NT2/D1 (cell line): ENCODE measurements around the gene CELSR2.

Experiments
- DNase-seq: peaks from one replicate; pipeline ENCODE4 v3.0.0-alpha.2; 2011; ENCODE audit warnings: low read depth, low spot score
- H3K27me3 ChIP-seq: 2 replicates; pipeline ENCODE4 v1.6.0; 2011; ENCODE audit warnings: mild to moderate bottlenecking; ENCODE audit not compliant: insufficient read length, insufficient read depth
- H3K36me3 ChIP-seq: 2 replicates; pipeline ENCODE4 v1.6.1; 2011; ENCODE audit warnings: mild to moderate bottlenecking, low read length, mixed read lengths; ENCODE audit not compliant: insufficient read depth, insufficient read length
- H3K4me1 ChIP-seq: 2 replicates; pipeline ENCODE4 v1.5.1; 2011; ENCODE audit not compliant: insufficient read depth, insufficient read length
- H3K4me3 ChIP-seq: 2 replicates; pipeline ENCODE4 v1.5.1; 2011; ENCODE audit warnings: low read depth; ENCODE audit not compliant: insufficient read length
- H3K9ac ChIP-seq: 2 replicates; pipeline ENCODE4 v1.6.0; 2011; ENCODE audit warnings: low read depth; ENCODE audit not compliant: insufficient read length
- H3K9me3 ChIP-seq: 2 replicates; pipeline ENCODE4 v1.5.1; 2011; ENCODE audit warnings: mild to moderate bottlenecking, low read length; ENCODE audit not compliant: insufficient read depth
- SUZ12 ChIP-seq: IDR thresholded peaks from 2 replicates; pipeline ENCODE4 v1.6.1; 2011; ENCODE audit not compliant: insufficient read length, insufficient read depth; ENCODE audit errors: extremely low read depth
- YY1 ChIP-seq: IDR thresholded peaks from 2 replicates; pipeline ENCODE4 v1.6.1; 2011; ENCODE audit not compliant: insufficient read length, insufficient read depth
- ZNF274 ChIP-seq: IDR thresholded peaks from 2 replicates; pipeline ENCODE4 v1.6.1; 2011; ENCODE audit warnings: mild to moderate bottlenecking, low read depth, low read length

Gene CELSR2

GRCh38 chr1:109238382-109238781 lies 11.0 kb upstream of the CELSR2 start:
- no peak for TF ChIP-seq SUZ12
- no peak for TF ChIP-seq ZNF274

GRCh38 chr1:109239047-109239408 lies 10.3 kb upstream of the CELSR2 start:
- DNase-seq, result no peak
- Histone ChIP-seq H3K4me3 (no peak overlapping the region), H3K27me3 (no peaks in the 10 kb centered on the region), H3K9me3 (no peaks in the 10 kb centered on the region), H3K36me3 (peaks cover 61% of the 10 kb centered on the region), H3K9ac (peak overlapping the region; percentile 32), H3K4me1 (peaks cover 26% of the 10 kb centered on the region)
- TF ChIP-seq YY1 (no peak), ZNF274 (no peak), SUZ12 (no peak)

More at GRCh38 chr1:109238382-109238781, 11.0 kb upstream of the CELSR2 start:
- Histone ChIP-seq H3K36me3 (peaks cover 62% of the 10 kb centered on the region), H3K4me3 (no peak overlapping the region), H3K4me1 (peaks cover 26% of the 10 kb centered on the region), H3K9ac (no peak overlapping the region), H3K27me3 (no peaks in the 10 kb centered on the region), H3K9me3 (no peaks in the 10 kb centered on the region)
- no peak for DNase-seq

GRCh38 chr1:109239409-109240068 lies 9.8 kb upstream of the CELSR2 start:
- Histone ChIP-seq H3K9me3 (no peaks in the 10 kb centered on the region), H3K9ac (peak overlapping the region; percentile 32), H3K36me3 (peaks cover 56% of the 10 kb centered on the region), H3K27me3 (no peaks in the 10 kb centered on the region), H3K4me3 (no peak overlapping the region), H3K4me1 (peaks cover 26% of the 10 kb centered on the region)
- TF ChIP-seq SUZ12 (no peak), ZNF274 (no peak), YY1 (no peak)
- DNase-seq, result peak; percentile 60

GRCh38 chr1:109240158-109241152 lies 8.9 kb upstream of the CELSR2 start:
- Histone ChIP-seq H3K4me1 (peaks cover 26% of the 10 kb centered on the region), H3K36me3 (peaks cover 47% of the 10 kb centered on the region), H3K9ac (no peak overlapping the region), H3K4me3 (no peak overlapping the region), H3K9me3 (no peaks in the 10 kb centered on the region), H3K27me3 (no peaks in the 10 kb centered on the region)
- DNase-seq, result no peak
- TF ChIP-seq YY1 (no peak), SUZ12 (no peak), ZNF274 (no peak)

GRCh38 chr1:109241344-109241743 lies 8.0 kb upstream of the CELSR2 start:
- TF ChIP-seq ZNF274 (no peak), YY1 (no peak), SUZ12 (no peak)
- no peak overlapping the region for H3K9ac ChIP-seq
- H3K36me3 ChIP-seq, result peaks cover 39% of the 10 kb centered on the region
- no peak overlapping the region for H3K4me3 ChIP-seq
- no peak for DNase-seq
- H3K4me1 ChIP-seq, result peaks cover 26% of the 10 kb centered on the region
- H3K27me3 ChIP-seq, result no peaks in the 10 kb centered on the region
- no peaks in the 10 kb centered on the region for H3K9me3 ChIP-seq

- Histone ChIP-seq H3K9ac (no peak overlapping the region), H3K4me1 (peaks cover 26% of the 10 kb centered on the region), H3K27me3 (peaks cover under 1% of the 10 kb centered on the region), H3K9me3 (no peaks in the 10 kb centered on the region), H3K4me3 (no peak overlapping the region), H3K36me3 (peaks cover 33% of the 10 kb centered on the region)
- no peak for DNase-seq
- TF ChIP-seq SUZ12 (no peak), ZNF274 (no peak), YY1 (no peak)
Observed at GRCh38 chr1:109241841-109242345, 7.4 kb upstream of the CELSR2 start.

GRCh38 chr1:109242387-109242786 lies 7.0 kb upstream of the CELSR2 start:
- no peak for DNase-seq
- Histone ChIP-seq H3K36me3 (peaks cover 28% of the 10 kb centered on the region), H3K9ac (no peak overlapping the region), H3K4me3 (no peak overlapping the region), H3K9me3 (no peaks in the 10 kb centered on the region), H3K27me3 (peaks cover 5% of the 10 kb centered on the region), H3K4me1 (peaks cover 26% of the 10 kb centered on the region)
- TF ChIP-seq YY1 (no peak), ZNF274 (no peak), SUZ12 (no peak)
